ENCODE data around the gene SPTLC2.
"Not testable (repeated sequence)": the region's sequence is repeated elsewhere in the genome, so short reads cannot be mapped to it uniquely, and the experiment has no call there.

Gene SPTLC2

GRCh38 chr14:77557391-77557790, 59.0 kb downstream of the SPTLC2 start:
- DNase-seq (ENCODE audit: low spot score) = no peak
- TF ChIP-seq CTCF (IDR thresholded peaks at IDR 0.05; ENCODE audit: extremely low read depth, insufficient read depth, missing control alignments) = no peak
- in situ Hi-C loops (cut with MboI; ENCODE audit: low pct_unique_long_range_greater_than_20kb, low sequenced_read_pairs, unreplicated experiment) = no loop called here

- DNase-seq (ENCODE audit: low spot score) = no peak
- in situ Hi-C loops (cut with MboI; ENCODE audit: low pct_unique_long_range_greater_than_20kb, low sequenced_read_pairs, unreplicated experiment) = no loop called here
- TF ChIP-seq CTCF (IDR thresholded peaks at IDR 0.05; ENCODE audit: extremely low read depth, insufficient read depth, missing control alignments) = no peak
Measured at GRCh38 chr14:77556946-77557345, 59.5 kb downstream of the SPTLC2 start.

- no peak for DNase-seq (ENCODE audit: low spot score)
- TF ChIP-seq CTCF (IDR thresholded peaks at IDR 0.05; ENCODE audit: extremely low read depth, insufficient read depth, missing control alignments) = no peak
- in situ Hi-C loops (cut with MboI; ENCODE audit: low pct_unique_long_range_greater_than_20kb, low sequenced_read_pairs, unreplicated experiment) = no loop called here
Measured at GRCh38 chr14:77554816-77555599, 61.4 kb downstream of the SPTLC2 start.

GRCh38 chr14:77554207-77554606, 62.2 kb downstream of the SPTLC2 start:
- no peak for DNase-seq (ENCODE audit: low spot score)
- in situ Hi-C loops (cut with MboI; ENCODE audit: low pct_unique_long_range_greater_than_20kb, low sequenced_read_pairs, unreplicated experiment) = no loop called here
- no peak for TF ChIP-seq CTCF (IDR thresholded peaks at IDR 0.05; ENCODE audit: extremely low read depth, insufficient read depth, missing control alignments)

GRCh38 chr14:77549451-77549850, 67.0 kb downstream of the SPTLC2 start:
- TF ChIP-seq CTCF (IDR thresholded peaks at IDR 0.05; ENCODE audit: extremely low read depth, insufficient read depth, missing control alignments) = no peak
- in situ Hi-C loops (cut with MboI; ENCODE audit: low pct_unique_long_range_greater_than_20kb, low sequenced_read_pairs, unreplicated experiment) = loop anchor here (10.0 to 25.0 kb wide), 2 partner anchors 245 to 412 kb away; partner anchors contain the start of gene ZDHHC22
- DNase-seq (ENCODE audit: low spot score) = no peak

GRCh38 chr14:77547512-77548180, 68.8 kb downstream of the SPTLC2 start:
- TF ChIP-seq CTCF (IDR thresholded peaks at IDR 0.05; ENCODE audit: extremely low read depth, insufficient read depth, missing control alignments) = no peak
- DNase-seq (ENCODE audit: low spot score) = no peak
- in situ Hi-C loops (cut with MboI; ENCODE audit: low pct_unique_long_range_greater_than_20kb, low sequenced_read_pairs, unreplicated experiment) = loop anchor here (10.0 to 25.0 kb wide), 2 partner anchors 243 to 410 kb away; partner anchors contain the start of gene ZDHHC22

GRCh38 chr14:77545171-77545570, 71.3 kb downstream of the SPTLC2 start:
- not testable (repeated sequence) for DNase-seq (ENCODE audit: low spot score)
- in situ Hi-C loops (cut with MboI; ENCODE audit: low pct_unique_long_range_greater_than_20kb, low sequenced_read_pairs, unreplicated experiment) = loop anchor here (10.0 to 25.0 kb wide), 2 partner anchors 240 to 408 kb away; partner anchors contain the start of gene ZDHHC22
